ENCODE results near the gene ST6GALNAC1. TPM values are rescaled to one million over a fixed set of nuclear protein-coding genes. Genes with fewer than 3 reads are reported as not detected.

Gene ST6GALNAC1
- total and polyA plus RNA-seq, 10 of the 15 experiments (the other 5 are each of a cell fraction or from before 2014, with no cell fraction given) = 0.08 TPM; not detected in 9

- ChIA-PET CTCF (interaction anchor here (0.7 to 7.9 kb wide), 47 partner anchors 8 to 320 kb away, joined by 3 to 146 read pairs (median 6); partner anchors contain the start of gene ST6GALNAC2), RAD21 (ENCODE audit: unreplicated experiment) (interaction anchor here (0.9 to 3.8 kb wide), 17 partner anchors 10 to 115 kb away, joined by 3 to 33 read pairs (median 7); partner anchors contain the start of gene ST6GALNAC2), SMC1A (ENCODE audit: uncharacterized antibody, unreplicated experiment) (interaction anchor here (0.6 to 5.2 kb wide), 22 partner anchors 10 to 1627 kb away, joined by 3 to 87 read pairs (median 4); partner anchors contain the start of gene EXOC7), POLR2A (interaction anchor here (0.9 to 1.1 kb wide), 3 partner anchors 64 to 65 kb away, joined by 3 to 5 read pairs (median 3); no protein-coding TSS in a partner anchor)
- no peak overlapping the region for H3K4me2 ChIP-seq (ENCODE audit: control insufficient read depth, insufficient read depth)
- H3K27ac ChIP-seq (ENCODE audit: control insufficient read depth, insufficient read depth) = no peak overlapping the region
- intact Hi-C loops (cut with micrococcal nuclease; ENCODE audit: unreplicated experiment) = loop anchor here (1.0 to 10.0 kb wide), 3 partner anchors 65 to 100 kb away; partner anchors contain the start of gene MXRA7
- in situ Hi-C loops (cut with MboI) = loop anchor here (5.0 kb wide), 1 partner anchor 101 kb away; no protein-coding TSS in a partner anchor
- no peaks in the 10 kb centered on the region for H3K36me3 ChIP-seq (ENCODE audit: control insufficient read depth in 2 of 2, insufficient read depth in 2 of 2, low read length in 1 of 2)
- H3K9ac ChIP-seq (ENCODE audit: control insufficient read depth, insufficient read depth, low read length) = no peak overlapping the region
- peaks cover 2 to 3% of the 10 kb centered on the region in 2 experiments; a peak in 3 of 4 replicates for H3K27me3 ChIP-seq (replicated peaks in 1 of 2; ENCODE audit: control insufficient read depth in 2 of 2, insufficient read depth in 2 of 2, low read length in 1 of 2)
- H3K79me2 ChIP-seq (ENCODE audit: control insufficient read depth, insufficient read depth, low read length) = no peaks in the 10 kb centered on the region
- no peak overlapping the region for H2AFZ ChIP-seq (ENCODE audit: control insufficient read depth, low read depth, low read length)
- no peak overlapping the region for H3K4me3 ChIP-seq
- 25% methylated on average over 18 of the region's 18 CpGs for WGBS (ENCODE audit: insufficient coverage, insufficient replicate concordance, low lambda C conversion rate, missing lambda C conversion rate)
- no peaks in the 10 kb centered on the region for H3K9me3 ChIP-seq (replicated peaks; ENCODE audit: control insufficient read depth, insufficient read depth, low read length)
- H4K20me1 ChIP-seq (ENCODE audit: control insufficient read depth, insufficient read depth) = no peaks in the 10 kb centered on the region
- FAIRE-seq (peak; percentile 83), DNase-seq (ENCODE audit: low read depth, low spot score) (no peak), ATAC-seq (peak; percentile 99)
- H3K4me1 ChIP-seq (ENCODE audit: control insufficient read depth, insufficient read depth, low read length) = no peaks in the 10 kb centered on the region
- BruUV-seq (replicated peaks) = no TSS peak
- TF ChIP-seq ELK1 (IDR thresholded peaks at IDR 0.05; ENCODE audit: low read depth, low read length) (no peak), RAD21 (IDR thresholded peaks at IDR 0.05; ENCODE audit: insufficient read depth, low read depth, low read length) (peak; percentile 81), NRF1 (conservative IDR thresholded peaks at IDR 0.05; ENCODE audit: low read depth, low read length) (no peak; the same call in 1 of the 2 replicates), ZNF622 (IDR thresholded peaks at IDR 0.05) (no peak), SMC3 (IDR thresholded peaks at IDR 0.05; ENCODE audit: borderline replicate concordance, low read length) (peak; percentile 96), SP1 (IDR thresholded peaks at IDR 0.05; ENCODE audit: low read depth, low read length) (peak; percentile 23), CTCF (IDR thresholded peaks at IDR 0.05 in 2 of 3, conservative IDR thresholded peaks at IDR 0.05 in 1 of 3; ENCODE audit: control insufficient read depth in 2 of 3, extremely low read depth in 1 of 3, insufficient read depth in 1 of 3, low read depth in 3 of 3, low read length in 3 of 3) (peak; percentile 90 to 97 (median 93); a peak in 5 of 6 replicates), IRF4 (IDR thresholded peaks at IDR 0.05; ENCODE audit: low read depth, low read length) (0 out of 2 replicates have a peak, but pooled peaks have one; percentile 23), YY1 (IDR thresholded peaks at IDR 0.05; ENCODE audit: low read depth, low read length) (peak; percentile 76)
These were observed 20.0 kb downstream of the ST6GALNAC1 start for GRCh38 chr17:76623271-76624146.
